Fibroblast of villous mesenchyme (primary cell): ENCODE results near the gene CD34. TPM values are rescaled to one million over a fixed set of nuclear protein-coding genes. Genes with fewer than 3 reads are reported as not detected.

ENCODE experiments used
- DNase-seq: peaks from one replicate; pipeline ENCODE4 v3.0.0-alpha.2; 2010; ENCODE audit warnings: low read depth
- H3K4me3 ChIP-seq: 2 replicates; pipeline ENCODE4 v1.5.1; 2011; ENCODE audit warnings: low read depth, mild to moderate bottlenecking, low read length
- total RNA-seq: library from RNA; depleted of rRNA; stranded (reverse); fragments of >200 nt; gene quantifications from 2 replicates; pipeline ENCODE4 v1.2.3, GENCODE V29; 2012
- TF ChIP-seq, protein P1 (sequence below): IDR thresholded peaks from 2 replicates; pipeline ENCODE4 v1.5.1; 2012; ENCODE audit warnings: low read depth, mild to moderate bottlenecking, low read length; ENCODE audit not compliant: insufficient read depth

CD34 gene
- total RNA-seq, 1 donor = 0.43 TPM

DNA sequence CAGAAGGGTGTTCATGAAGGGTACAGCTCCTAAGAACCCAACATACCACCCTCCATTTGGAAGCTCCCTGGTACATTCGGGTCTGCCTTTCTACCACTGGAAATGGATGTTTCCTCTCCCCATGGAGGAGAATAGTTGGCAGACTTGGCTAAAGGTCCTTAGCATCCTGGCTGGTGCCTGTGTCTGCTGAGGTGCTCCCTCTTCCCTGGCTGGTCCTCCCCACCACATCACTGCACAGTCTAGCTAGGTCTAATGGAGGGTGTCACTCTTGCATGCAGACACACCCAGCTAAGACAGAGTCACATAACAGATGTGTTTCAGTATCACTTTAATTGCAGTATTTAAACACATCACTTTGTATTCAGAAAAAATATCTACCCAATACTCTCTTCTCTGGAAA lies 24.7 kb downstream of the CD34 start:
- DNase-seq = no peak
- H3K4me3 ChIP-seq = no peak overlapping the region
- TF ChIP-seq, protein P1, sequence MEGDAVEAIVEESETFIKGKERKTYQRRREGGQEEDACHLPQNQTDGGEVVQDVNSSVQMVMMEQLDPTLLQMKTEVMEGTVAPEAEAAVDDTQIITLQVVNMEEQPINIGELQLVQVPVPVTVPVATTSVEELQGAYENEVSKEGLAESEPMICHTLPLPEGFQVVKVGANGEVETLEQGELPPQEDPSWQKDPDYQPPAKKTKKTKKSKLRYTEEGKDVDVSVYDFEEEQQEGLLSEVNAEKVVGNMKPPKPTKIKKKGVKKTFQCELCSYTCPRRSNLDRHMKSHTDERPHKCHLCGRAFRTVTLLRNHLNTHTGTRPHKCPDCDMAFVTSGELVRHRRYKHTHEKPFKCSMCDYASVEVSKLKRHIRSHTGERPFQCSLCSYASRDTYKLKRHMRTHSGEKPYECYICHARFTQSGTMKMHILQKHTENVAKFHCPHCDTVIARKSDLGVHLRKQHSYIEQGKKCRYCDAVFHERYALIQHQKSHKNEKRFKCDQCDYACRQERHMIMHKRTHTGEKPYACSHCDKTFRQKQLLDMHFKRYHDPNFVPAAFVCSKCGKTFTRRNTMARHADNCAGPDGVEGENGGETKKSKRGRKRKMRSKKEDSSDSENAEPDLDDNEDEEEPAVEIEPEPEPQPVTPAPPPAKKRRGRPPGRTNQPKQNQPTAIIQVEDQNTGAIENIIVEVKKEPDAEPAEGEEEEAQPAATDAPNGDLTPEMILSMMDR = no peak

GRCh38 chr1:207885129-207886032 lies 25.5 kb downstream of the CD34 start:
- no peak overlapping the region for H3K4me3 ChIP-seq
- TF ChIP-seq, protein P1 = peak; percentile 94
- DNase-seq = peak; percentile 92

DNA sequence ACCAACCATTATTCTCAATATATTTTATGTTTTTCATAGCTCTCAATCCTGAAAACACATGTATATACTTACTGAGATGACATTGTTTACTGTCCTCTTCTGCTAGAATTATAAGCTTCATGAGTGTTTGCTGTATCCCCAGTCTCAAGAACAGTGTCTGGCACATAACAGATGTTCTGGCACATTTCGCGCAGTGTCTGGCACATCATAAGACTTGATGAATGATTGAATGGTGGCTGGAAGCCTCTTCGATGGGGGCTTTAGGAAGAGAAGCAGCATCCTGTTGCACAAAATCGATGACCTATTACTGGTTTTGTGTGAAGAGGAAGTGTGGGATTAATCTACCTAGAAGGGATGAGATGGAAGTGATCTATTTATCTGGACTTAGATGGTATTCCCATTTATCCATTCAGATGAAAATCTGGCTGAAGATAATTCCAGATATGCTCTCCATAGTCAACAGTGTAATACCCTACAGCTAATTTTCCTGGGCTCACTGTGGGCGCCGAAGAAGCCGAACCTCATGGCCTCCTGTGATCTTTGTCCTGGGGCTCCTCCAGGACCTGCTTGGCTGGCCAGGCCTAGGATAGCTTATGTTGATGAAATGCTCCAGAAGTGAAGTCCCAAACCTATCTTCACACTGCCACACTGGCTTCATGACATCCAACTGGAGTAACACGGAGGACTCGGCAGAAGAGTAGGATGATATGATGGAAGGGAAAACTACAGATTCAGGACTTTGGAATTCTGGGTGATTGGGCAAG lies 26.5 kb downstream of the CD34 start:
- TF ChIP-seq, protein P1 = no peak
- no peak for DNase-seq
- H3K4me3 ChIP-seq = no peak overlapping the region

DNA sequence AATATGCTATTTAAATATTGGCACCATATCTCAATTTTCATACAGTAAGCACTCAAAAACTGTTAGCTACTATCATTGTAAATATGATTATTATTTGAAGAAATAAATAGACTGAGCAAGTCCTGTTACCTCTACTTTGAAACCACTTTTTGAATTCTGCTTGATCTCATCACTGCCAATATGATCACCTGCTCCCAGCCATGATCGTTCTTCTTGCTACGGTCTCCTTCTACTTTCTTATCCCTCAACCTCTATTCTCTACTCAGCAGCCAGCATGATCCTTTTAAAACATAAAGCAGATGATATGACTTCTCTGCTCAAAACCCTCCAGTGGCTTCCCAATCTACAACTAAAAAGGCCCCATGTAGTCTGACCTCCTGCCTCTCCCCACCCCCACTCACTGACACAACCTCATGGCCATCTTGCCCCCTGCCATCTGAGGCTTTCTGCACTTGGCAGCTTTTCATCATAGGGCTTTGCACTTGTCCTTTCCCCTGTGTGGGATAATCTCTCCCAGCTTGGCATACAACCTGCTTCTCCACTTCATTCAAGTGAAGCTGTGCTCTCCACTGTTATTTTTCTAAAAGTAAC lies 27.2 kb downstream of the CD34 start:
- no peak overlapping the region for H3K4me3 ChIP-seq
- TF ChIP-seq, protein P1 = no peak
- DNase-seq = no peak

DNA sequence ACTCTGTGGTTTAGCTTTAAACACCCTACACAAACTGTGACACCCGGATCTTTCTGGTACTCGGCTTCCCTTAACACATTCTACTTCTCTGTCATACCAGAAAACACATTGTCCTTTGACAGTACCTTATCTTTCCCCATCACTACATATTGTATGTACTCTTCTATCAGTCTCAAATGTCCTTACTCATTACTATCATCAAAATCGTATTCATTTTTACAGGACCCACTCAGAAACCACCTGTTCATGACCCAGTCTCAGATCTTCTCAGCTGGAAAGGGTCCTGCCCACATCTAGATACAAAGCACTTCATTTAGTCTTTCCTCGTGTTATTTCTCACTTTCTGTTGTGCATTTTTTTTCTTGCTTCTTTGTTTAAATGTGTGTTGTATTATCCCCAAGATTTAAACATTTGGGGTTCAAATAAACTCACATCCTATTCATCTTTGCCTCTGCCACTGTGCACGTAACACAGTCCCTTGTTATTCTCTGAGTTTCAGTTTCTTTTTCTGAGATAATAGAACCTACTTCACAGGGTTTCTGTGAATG lies 27.7 kb downstream of the CD34 start:
- H3K4me3 ChIP-seq = no peak overlapping the region
- TF ChIP-seq, protein P1 = no peak
- DNase-seq = no peak

DNA sequence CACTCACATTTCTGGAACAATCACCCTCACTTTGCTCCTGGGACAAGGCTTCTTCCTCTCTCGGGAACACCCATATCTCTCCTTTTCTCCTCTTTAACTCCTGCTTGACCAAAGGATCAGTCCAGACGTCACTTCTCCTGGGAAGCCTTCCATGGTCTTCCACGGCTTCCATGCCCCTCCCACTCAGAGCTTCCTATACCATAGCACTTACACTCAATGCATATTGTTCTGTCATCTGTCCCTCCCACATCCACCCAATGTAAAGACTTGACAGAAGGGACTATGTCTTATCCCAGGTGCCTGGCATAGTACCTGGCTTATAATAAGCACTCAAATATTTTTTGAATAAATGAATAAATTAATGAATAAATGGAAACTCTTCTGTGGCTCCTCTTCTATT lies 28.2 kb downstream of the CD34 start:
- TF ChIP-seq, protein P1 = no peak
- H3K4me3 ChIP-seq = no peak overlapping the region
- no peak for DNase-seq
